ENCODE measurements around the gene VGLL4. TPM values are rescaled to one million over a fixed set of nuclear protein-coding genes. Genes with fewer than 3 reads are reported as not detected.

VGLL4 gene
- total and polyA plus RNA-seq, 4 experiments from 2014 or later, result 15.1 to 30.3 (median 25.6) TPM

- Mint-ChIP-seq H3K36me3 (peaks cover 10 to 12% of the 10 kb centered on the region in 2 donors), H3K9me3 (peaks cover 0 to 2% (median 0%) of the 10 kb centered on the region in 8 donors), H3K4me3 (peak overlapping the region; percentile 95 to 100 (median 98)), H3K27ac (peak overlapping the region; percentile 93 to 100 (median 98)), H3K27me3 (no peaks in the 10 kb centered on the region), H3K4me1 (peaks cover 27 to 72% (median 41%) of the 10 kb centered on the region in 4 donors)
- CTCF ChIA-PET (ENCODE audit: partially characterized antibody), result interaction anchor here (0.7 to 3.3 kb wide), 2 partner anchors 9 to 262 kb away, joined by 3 to 18 read pairs; no protein-coding TSS in a partner anchor
- H3K36me3 ChIP-seq (ENCODE audit: insufficient read depth, low read length), result no peaks in the 10 kb centered on the region
- H3K4me1 ChIP-seq (ENCODE audit: insufficient read depth, low read length), result peaks cover 45% of the 10 kb centered on the region
- intact Hi-C loops (cut with micrococcal nuclease), result loop anchor here (2.0 to 5.0 kb wide), 4 partner anchors 17 to 840 kb away; partner anchors contain the start of gene TSEN2
- H3K9me3 ChIP-seq (ENCODE audit: control insufficient read depth in 1 of 2, low read length in 2 of 2), result no peaks in the 10 kb centered on the region
- peak overlapping the region; percentile 72 for H3K27ac ChIP-seq (ENCODE audit: low read depth, low read length)
- no peaks in the 10 kb centered on the region for H3K27me3 ChIP-seq (ENCODE audit: insufficient read depth, low read length)
- POLR2A ChIA-PET (ENCODE audit: partially characterized antibody), result interaction anchor here (1.3 kb wide), 1 partner anchor 19 kb away, joined by 3 read pairs; no protein-coding TSS in a partner anchor
- peak; percentile 30 to 46 (median 40) for DNase-seq
- peak overlapping the region; percentile 79 to 98 for H3K4me3 ChIP-seq (ENCODE audit: low read length in 2 of 2)
Observed at GRCh38 chr3:11641683-11642430, 1.9 kb downstream of the VGLL4 start.

GRCh38 chr3:11641316-11641682, 2.4 kb downstream of the VGLL4 start:
- Mint-ChIP-seq H3K9me3 (peaks cover 0 to 2% (median 0%) of the 10 kb centered on the region in 8 donors), H3K27ac (peak overlapping the region; percentile 93 to 100 (median 98)), H3K36me3 (peaks cover 10 to 12% of the 10 kb centered on the region in 2 donors), H3K4me1 (peaks cover 28 to 77% (median 43%) of the 10 kb centered on the region in 4 donors), H3K27me3 (no peaks in the 10 kb centered on the region), H3K4me3 (peak overlapping the region; percentile 95 to 100 (median 98))
- ChIA-PET CTCF (ENCODE audit: partially characterized antibody) (interaction anchor here (0.7 to 3.3 kb wide), 3 partner anchors 9 to 1920 kb away, joined by 3 to 18 read pairs (median 5); no protein-coding TSS in a partner anchor), POLR2A (ENCODE audit: partially characterized antibody) (interaction anchor here (0.6 to 1.3 kb wide), 4 partner anchors 16 to 369 kb away, joined by 3 read pairs; partner anchors contain the start of gene ATG7)
- Histone ChIP-seq H3K4me1 (ENCODE audit: insufficient read depth, low read length) (peaks cover 51% of the 10 kb centered on the region), H3K9me3 (ENCODE audit: control insufficient read depth in 1 of 2, low read length in 2 of 2) (no peaks in the 10 kb centered on the region), H3K36me3 (ENCODE audit: insufficient read depth, low read length) (no peaks in the 10 kb centered on the region), H3K4me3 (ENCODE audit: low read length in 2 of 2) (peak overlapping the region; percentile 79 to 98), H3K27ac (ENCODE audit: low read depth, low read length) (peak overlapping the region; percentile 72), H3K27me3 (ENCODE audit: insufficient read depth, low read length) (no peaks in the 10 kb centered on the region)
- intact Hi-C loops (cut with micrococcal nuclease), result loop anchor here (5.0 kb wide), 1 partner anchor 841 kb away; the partner anchor contains the start of gene TSEN2
- DNase-seq, result no peak

GRCh38 chr3:11640009-11640673, 3.6 kb downstream of the VGLL4 start:
- Histone ChIP-seq H3K27me3 (ENCODE audit: insufficient read depth, low read length) (no peaks in the 10 kb centered on the region), H3K4me1 (ENCODE audit: insufficient read depth, low read length) (peaks cover 62% of the 10 kb centered on the region), H3K27ac (ENCODE audit: low read depth, low read length) (no peak overlapping the region), H3K4me3 (ENCODE audit: low read length in 2 of 2) (no peak overlapping the region), H3K9me3 (ENCODE audit: control insufficient read depth in 1 of 2, low read length in 2 of 2) (no peaks in the 10 kb centered on the region), H3K36me3 (ENCODE audit: insufficient read depth, low read length) (no peaks in the 10 kb centered on the region)
- no peak for DNase-seq
- peaks cover 34 to 89% (median 49%) of the 10 kb centered on the region in 4 donors for H3K4me1 Mint-ChIP-seq
- intact Hi-C loops (cut with micrococcal nuclease), result loop anchor here (5.0 kb wide), 1 partner anchor 842 kb away; the partner anchor contains the start of gene TSEN2
- H3K4me3 Mint-ChIP-seq, result peak overlapping the region in 7 of 8 donors; percentile 6 to 77 (median 58)
- ChIA-PET CTCF (ENCODE audit: partially characterized antibody) (interaction anchor here (3.3 kb wide), 1 partner anchor 10 kb away, joined by 18 read pairs; no protein-coding TSS in a partner anchor), POLR2A (ENCODE audit: partially characterized antibody) (interaction anchor here (1.0 kb wide), 1 partner anchor 368 kb away, joined by 3 read pairs; the partner anchor contains the start of gene ATG7)
- H3K9me3 Mint-ChIP-seq, result peaks cover 0 to 2% (median 0%) of the 10 kb centered on the region in 8 donors
- peaks cover 10 to 12% of the 10 kb centered on the region in 2 donors for H3K36me3 Mint-ChIP-seq
- H3K27me3 Mint-ChIP-seq, result no peaks in the 10 kb centered on the region
- H3K27ac Mint-ChIP-seq, result peak overlapping the region in 6 of 7 donors; percentile 1 to 88 (median 50)

GRCh38 chr3:11638495-11639358, 5.0 kb downstream of the VGLL4 start:
- intact Hi-C loops (cut with micrococcal nuclease), result no loop called here
- Histone ChIP-seq H3K4me1 (ENCODE audit: insufficient read depth, low read length) (peaks cover 76% of the 10 kb centered on the region), H3K36me3 (ENCODE audit: insufficient read depth, low read length) (no peaks in the 10 kb centered on the region), H3K4me3 (ENCODE audit: low read length in 2 of 2) (no peak overlapping the region), H3K9me3 (ENCODE audit: control insufficient read depth in 1 of 2, low read length in 2 of 2) (no peaks in the 10 kb centered on the region), H3K27ac (ENCODE audit: low read depth, low read length) (no peak overlapping the region), H3K27me3 (ENCODE audit: insufficient read depth, low read length) (no peaks in the 10 kb centered on the region)
- peak overlapping the region in 2 of 7 donors; percentile 59 to 71 for H3K27ac Mint-ChIP-seq
- H3K9me3 Mint-ChIP-seq, result peaks cover 0 to 2% (median 0%) of the 10 kb centered on the region in 8 donors
- ChIA-PET CTCF (ENCODE audit: partially characterized antibody) (interaction anchor here (1.9 to 3.3 kb wide), 2 partner anchors 9 to 12 kb away, joined by 5 to 18 read pairs; no protein-coding TSS in a partner anchor), POLR2A (ENCODE audit: partially characterized antibody) (interaction anchor here (1.4 kb wide), 1 partner anchor 12 kb away, joined by 5 read pairs; no protein-coding TSS in a partner anchor)
- DNase-seq, result no peak
- peaks cover 41 to 98% (median 58%) of the 10 kb centered on the region in 4 donors for H3K4me1 Mint-ChIP-seq
- peaks cover 10 to 14% of the 10 kb centered on the region in 2 donors for H3K36me3 Mint-ChIP-seq
- H3K4me3 Mint-ChIP-seq, result peak overlapping the region in 2 of 8 donors; percentile 23 to 51
- no peaks in the 10 kb centered on the region for H3K27me3 Mint-ChIP-seq

GRCh38 chr3:11637901-11638458, 5.7 kb downstream of the VGLL4 start:
- peaks cover 81% of the 10 kb centered on the region for H3K4me1 ChIP-seq (ENCODE audit: insufficient read depth, low read length)
- Mint-ChIP-seq H3K27ac (peak overlapping the region in 1 of 7 donors; percentile 43), H3K9me3 (peaks cover 0 to 2% (median 0%) of the 10 kb centered on the region in 8 donors), H3K4me3 (peak overlapping the region in 1 of 8 donors; percentile 17), H3K4me1 (peaks cover 43 to 98% (median 63%) of the 10 kb centered on the region in 4 donors), H3K36me3 (peaks cover 10% of the 10 kb centered on the region in 2 donors), H3K27me3 (no peaks in the 10 kb centered on the region)
- H3K27ac ChIP-seq (ENCODE audit: low read depth, low read length), result no peak overlapping the region
- H3K4me3 ChIP-seq (ENCODE audit: low read length in 2 of 2), result no peak overlapping the region
- H3K36me3 ChIP-seq (ENCODE audit: insufficient read depth, low read length), result no peaks in the 10 kb centered on the region
- DNase-seq, result no peak
- H3K27me3 ChIP-seq (ENCODE audit: insufficient read depth, low read length), result no peaks in the 10 kb centered on the region
- intact Hi-C loops (cut with micrococcal nuclease), result no loop called here
- CTCF ChIA-PET (ENCODE audit: partially characterized antibody), result interaction anchor here (1.7 to 1.9 kb wide), 2 partner anchors 8 to 14 kb away, joined by 4 to 5 read pairs; no protein-coding TSS in a partner anchor
- POLR2A ChIA-PET (ENCODE audit: partially characterized antibody), result interaction anchor here (1.4 kb wide), 1 partner anchor 11 kb away, joined by 5 read pairs; no protein-coding TSS in a partner anchor
- no peaks in the 10 kb centered on the region for H3K9me3 ChIP-seq (ENCODE audit: control insufficient read depth in 1 of 2, low read length in 2 of 2)

GRCh38 chr3:11636394-11636770, 7.3 kb downstream of the VGLL4 start:
- peak overlapping the region in 2 of 7 donors; percentile 30 to 82 for H3K27ac Mint-ChIP-seq
- H3K4me3 ChIP-seq (ENCODE audit: low read length in 2 of 2), result no peak overlapping the region

More at GRCh38 chr3:11636394-11636770, 7.3 kb downstream of the VGLL4 start:
- intact Hi-C loops (cut with micrococcal nuclease), result no loop called here
- Histone ChIP-seq H3K36me3 (ENCODE audit: insufficient read depth, low read length) (no peaks in the 10 kb centered on the region), H3K27ac (ENCODE audit: low read depth, low read length) (no peak overlapping the region), H3K4me1 (ENCODE audit: insufficient read depth, low read length) (peaks cover 78% of the 10 kb centered on the region), H3K27me3 (ENCODE audit: insufficient read depth, low read length) (no peaks in the 10 kb centered on the region), H3K9me3 (ENCODE audit: control insufficient read depth in 1 of 2, low read length in 2 of 2) (no peaks in the 10 kb centered on the region)
- POLR2A ChIA-PET (ENCODE audit: partially characterized antibody), result no interaction called here
- CTCF ChIA-PET (ENCODE audit: partially characterized antibody), result interaction anchor here (1.7 kb wide), 1 partner anchor 12 kb away, joined by 4 read pairs; no protein-coding TSS in a partner anchor
- H3K27me3 Mint-ChIP-seq, result no peaks in the 10 kb centered on the region
- no peak for DNase-seq
- no peak overlapping the region for H3K4me3 Mint-ChIP-seq
- peaks cover 0 to 2% (median 0%) of the 10 kb centered on the region in 8 donors for H3K9me3 Mint-ChIP-seq
- peaks cover 52 to 95% (median 70%) of the 10 kb centered on the region in 4 donors for H3K4me1 Mint-ChIP-seq
- H3K36me3 Mint-ChIP-seq, result peaks cover 2 to 14% of the 10 kb centered on the region in 2 donors

All from CD4-positive, alpha-beta memory T cell (primary cell).